HepG2 (cell line): ENCODE data around the gene ZNRD2. TPM values are rescaled to one million over a fixed set of nuclear protein-coding genes. Genes with fewer than 3 reads are reported as not detected.
A peak's percentile ranks its signal among the peaks of the same experiment; 100 is the strongest.

Experiments used
- ARNT2 ChIP-seq: sonication (generic); formaldehyde crosslinking; IDR thresholded peaks from 2 replicates; pipeline ENCODE4 v1.8.0; 2022; ENCODE audit warnings: mild to moderate bottlenecking, low read depth, missing genetic modification reagents, moderate library complexity
- ASH2L ChIP-seq: fragments of 300-600, 200-600 bp; sonication (generic); IDR thresholded peaks from 2 replicates; pipeline ENCODE4 v1.7.0; 2017; ENCODE audit warnings: low read depth, mild to moderate bottlenecking, moderate library complexity, mixed read lengths, low read length; ENCODE audit not compliant: insufficient read length
- ATM ChIP-seq: fragments of 450-650 bp; IDR thresholded peaks from 2 replicates; pipeline ENCODE4 v1.7.1; 2017; ENCODE audit warnings: mild to moderate bottlenecking, borderline replicate concordance
- GTF2F1 ChIP-seq: fragments of 150-350 bp; IDR thresholded peaks from 2 replicates; pipeline ENCODE4 v1.6.1; 2014; ENCODE audit warnings: low read length
- HINFP ChIP-seq: sonication (generic); formaldehyde crosslinking; IDR thresholded peaks from 2 replicates; pipeline ENCODE4 v1.4.0; 2020; ENCODE audit warnings: low read depth, mild to moderate bottlenecking, missing genetic modification reagents
- JARID2 ChIP-seq: sonication (generic); formaldehyde crosslinking; IDR thresholded peaks from 2 replicates; pipeline ENCODE4 v1.8.1; 2023; ENCODE audit warnings: missing genetic modification reagents, inconsistent platforms; ENCODE audit not compliant: insufficient replicate concordance
- MTF1 ChIP-seq: sonication (generic); formaldehyde crosslinking; IDR thresholded peaks from 2 replicates; pipeline ENCODE4 v1.5.0; 2020; ENCODE audit warnings: missing genetic modification reagents
- NR0B2 ChIP-seq: sonication (generic); formaldehyde crosslinking; IDR thresholded peaks from 2 replicates; pipeline ENCODE4 v1.4.0; 2020; ENCODE audit warnings: mild to moderate bottlenecking, missing genetic modification reagents
- NR2F2 ChIP-seq: IDR thresholded peaks from 2 replicates; pipeline ENCODE4 v1.6.1; 2012; ENCODE audit warnings: low read depth, inconsistent platforms, borderline replicate concordance
- PRMT3 ChIP-seq: sonication (generic); formaldehyde crosslinking; IDR thresholded peaks from 2 replicates; pipeline ENCODE4 v1.8.1; 2022; ENCODE audit warnings: low read depth, mild to moderate bottlenecking, moderate library complexity, missing genetic modification reagents, borderline replicate concordance
- RFX1 ChIP-seq: fragments of 450-650 bp; IDR thresholded peaks from 2 replicates; pipeline ENCODE4 v1.6.1; 2017
- SMAD9 ChIP-seq: sonication (generic); formaldehyde crosslinking; IDR thresholded peaks from 2 replicates; pipeline ENCODE4 v1.5.1; 2020; ENCODE audit warnings: mild to moderate bottlenecking, missing genetic modification reagents
- YY1 ChIP-seq: IDR thresholded peaks from 2 replicates; pipeline ENCODE4 v1.6.1; 2011; ENCODE audit warnings: low read length, low read depth, moderate library complexity, mild to moderate bottlenecking; ENCODE audit not compliant: insufficient read depth, insufficient replicate concordance
- ZBTB8A ChIP-seq: sonication (generic); formaldehyde crosslinking; IDR thresholded peaks from 2 replicates; pipeline ENCODE4 v1.4.0; 2020; ENCODE audit warnings: mild to moderate bottlenecking, low read depth, missing genetic modification reagents, borderline replicate concordance
- ZNF260 ChIP-seq: sonication (generic); formaldehyde crosslinking; IDR thresholded peaks from 2 replicates; pipeline ENCODE4 v1.4.0; 2020; ENCODE audit warnings: missing genetic modification reagents, low read depth, mild to moderate bottlenecking, borderline replicate concordance
- ZNF703 ChIP-seq: sonication (generic); formaldehyde crosslinking; IDR thresholded peaks from 2 replicates; pipeline ENCODE4 v1.5.1; 2020; ENCODE audit warnings: missing genetic modification reagents, mild to moderate bottlenecking, moderate library complexity, borderline replicate concordance
- ZNF816 ChIP-seq: sonication (generic); formaldehyde crosslinking; IDR thresholded peaks from 2 replicates; pipeline ENCODE4 v1.8.0; 2022; ENCODE audit warnings: missing genetic modification reagents, mild to moderate bottlenecking, borderline replicate concordance
- ZNF850 ChIP-seq: sonication (generic); formaldehyde crosslinking; conservative IDR thresholded peaks from 2 replicates; pipeline ENCODE4 v1.9.0; 2021; ENCODE audit warnings: mild to moderate bottlenecking, missing genetic modification reagents
- polyA plus RNA-seq, 8 experiments: library from polyadenylated mRNA; depleted of rRNA in 3 of 8; stranded (reverse) in 7 of 8; unstranded in 1 of 8; fragments of >200 nt; fragmentation: Illumina TruSeq in 4 of 8; extraction: Trizol in 4 of 8; gene quantifications; 2 replicates each; pipeline versions ENCODE4 v1.2.1 to v1.2.3, GENCODE V29; 2011 to 2016; ENCODE audit warnings: low read depth in 4 of 8, missing spikeins in 1 of 8, mixed read lengths in 1 of 8; ENCODE audit not compliant: insufficient read depth in 1 of 8
- total RNA-seq, 5 experiments: library from RNA; depleted of rRNA; stranded (reverse); fragments of >200 nt; fragmentation: Illumina TruSeq; extraction: Trizol; gene quantifications; 2 replicates each; pipeline ENCODE4 v1.2.3, GENCODE V29; 2016; ENCODE audit warnings: low read depth in 1 of 5
- TF ChIP-seq, protein P1 (sequence below): sonication (generic); formaldehyde crosslinking; IDR thresholded peaks from 2 replicates; pipeline ENCODE4 v1.8.1; 2023; ENCODE audit warnings: mild to moderate bottlenecking, missing genetic modification reagents
- TF ChIP-seq, protein P2 (sequence below): sonication (generic); formaldehyde crosslinking; IDR thresholded peaks from 2 replicates; pipeline ENCODE4 v1.5.1; 2020; ENCODE audit warnings: mild to moderate bottlenecking, moderate library complexity, missing genetic modification reagents
- TF ChIP-seq, protein P3 (sequence below): sonication (generic); formaldehyde crosslinking; IDR thresholded peaks from 2 replicates; pipeline ENCODE4 v1.4.0; 2020; ENCODE audit warnings: missing genetic modification reagents

ZNRD2 gene
- total and polyA plus RNA-seq, 2 of the 13 experiments (the other 11 are each of a cell fraction or from before 2014, with no cell fraction given) = 29.2 to 34.0 TPM

GRCh38 chr11:65574109-65574810, 4.0 kb downstream of the ZNRD2 start (continued):
- TF ChIP-seq ZNF703 (CRISPR knock-in tag) (no peak), ZNF816 (CRISPR knock-in tag) (no peak), ASH2L (peak; percentile 41), ARNT2 (CRISPR knock-in tag) (0 out of 2 replicates have a peak, but pooled peaks have one; percentile 49), GTF2F1 (no peak), NR0B2 (CRISPR knock-in tag) (no peak), HINFP (CRISPR knock-in tag) (no peak), ZNF850 (CRISPR knock-in tag) (no peak), PRMT3 (CRISPR knock-in tag) (no peak), ZBTB8A (no peak), YY1 (peak; percentile 54), ATM (no peak), RFX1 (no peak), NR2F2 (0 out of 2 replicates have a peak, but pooled peaks have one; percentile 26), SMAD9 (CRISPR knock-in tag) (no peak), JARID2 (no peak), MTF1 (CRISPR knock-in tag) (no peak), ZNF260 (no peak)
- TF ChIP-seq, protein P1, sequence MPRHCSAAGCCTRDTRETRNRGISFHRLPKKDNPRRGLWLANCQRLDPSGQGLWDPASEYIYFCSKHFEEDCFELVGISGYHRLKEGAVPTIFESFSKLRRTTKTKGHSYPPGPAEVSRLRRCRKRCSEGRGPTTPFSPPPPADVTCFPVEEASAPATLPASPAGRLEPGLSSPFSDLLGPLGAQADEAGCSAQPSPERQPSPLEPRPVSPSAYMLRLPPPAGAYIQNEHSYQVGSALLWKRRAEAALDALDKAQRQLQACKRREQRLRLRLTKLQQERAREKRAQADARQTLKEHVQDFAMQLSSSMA (CRISPR knock-in tag) = no peak
- TF ChIP-seq, protein P2, sequence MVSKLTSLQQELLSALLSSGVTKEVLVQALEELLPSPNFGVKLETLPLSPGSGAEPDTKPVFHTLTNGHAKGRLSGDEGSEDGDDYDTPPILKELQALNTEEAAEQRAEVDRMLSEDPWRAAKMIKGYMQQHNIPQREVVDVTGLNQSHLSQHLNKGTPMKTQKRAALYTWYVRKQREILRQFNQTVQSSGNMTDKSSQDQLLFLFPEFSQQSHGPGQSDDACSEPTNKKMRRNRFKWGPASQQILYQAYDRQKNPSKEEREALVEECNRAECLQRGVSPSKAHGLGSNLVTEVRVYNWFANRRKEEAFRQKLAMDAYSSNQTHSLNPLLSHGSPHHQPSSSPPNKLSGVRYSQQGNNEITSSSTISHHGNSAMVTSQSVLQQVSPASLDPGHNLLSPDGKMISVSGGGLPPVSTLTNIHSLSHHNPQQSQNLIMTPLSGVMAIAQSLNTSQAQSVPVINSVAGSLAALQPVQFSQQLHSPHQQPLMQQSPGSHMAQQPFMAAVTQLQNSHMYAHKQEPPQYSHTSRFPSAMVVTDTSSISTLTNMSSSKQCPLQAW = no peak
- TF ChIP-seq, protein P3, sequence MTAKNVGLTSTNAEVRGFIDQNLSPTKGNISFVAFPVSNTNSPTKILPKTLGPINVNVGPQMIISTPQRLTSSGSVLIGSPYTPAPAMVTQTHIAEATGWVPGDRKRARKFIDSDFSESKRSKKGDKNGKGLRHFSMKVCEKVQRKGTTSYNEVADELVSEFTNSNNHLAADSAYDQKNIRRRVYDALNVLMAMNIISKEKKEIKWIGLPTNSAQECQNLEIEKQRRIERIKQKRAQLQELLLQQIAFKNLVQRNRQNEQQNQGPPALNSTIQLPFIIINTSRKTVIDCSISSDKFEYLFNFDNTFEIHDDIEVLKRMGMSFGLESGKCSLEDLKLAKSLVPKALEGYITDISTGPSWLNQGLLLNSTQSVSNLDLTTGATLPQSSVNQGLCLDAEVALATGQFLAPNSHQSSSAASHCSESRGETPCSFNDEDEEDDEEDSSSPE (CRISPR knock-in tag) = peak; percentile 37; the same call in 1 of the 2 replicates
